Keratinocyte (primary cell): ENCODE measurements around the gene LRCH3. TPM values are rescaled to one million over a fixed set of nuclear protein-coding genes. Genes with fewer than 3 reads are reported as not detected.
A peak's percentile ranks its signal among the peaks of the same experiment; 100 is the strongest.

Experiments used
- DNase-seq: peaks from one replicate; pipeline ENCODE4 v3.0.0-alpha.2; 2011; ENCODE audit warnings: low read depth, missing footprints, low spot score
- FAIRE-seq: peaks from 2 replicates; lab custom pipeline; 2011; peaks lifted over from hg19 to GRCh38; lab: Jason Lieb, UNC
- H2AFZ ChIP-seq: 2 replicates; pipeline ENCODE4 v1.6.0; 2012; ENCODE audit warnings: low read length, control low read depth, inconsistent platforms; ENCODE audit not compliant: control insufficient read depth
- H3K27ac ChIP-seq: 2 replicates; pipeline ENCODE4 v1.5.1; 2011; ENCODE audit warnings: low read length; ENCODE audit not compliant: control insufficient read depth, insufficient read depth
- H3K27me3 ChIP-seq: 3 replicates; pipeline ENCODE4 v1.6.0; 2011; ENCODE audit warnings: low read length; ENCODE audit not compliant: control insufficient read depth, insufficient read depth; ENCODE audit errors: extremely low read depth
- H3K36me3 ChIP-seq, 2 experiments: 2 replicates in 1 of 2; 3 replicates in 1 of 2; pipeline ENCODE4 v1.5.1; 2011; ENCODE audit warnings: low read length in 2 of 2, mild to moderate bottlenecking in 1 of 2; ENCODE audit not compliant: control insufficient read depth in 2 of 2, insufficient read depth in 2 of 2; ENCODE audit errors: extremely low read depth in 1 of 2
- H3K4me1 ChIP-seq: 3 replicates; pipeline ENCODE4 v1.5.1; 2011; ENCODE audit warnings: low read length; ENCODE audit not compliant: control insufficient read depth, insufficient read depth; ENCODE audit errors: extremely low read depth
- H3K4me2 ChIP-seq: 3 replicates; pipeline ENCODE4 v1.6.0; 2011; ENCODE audit warnings: low read depth, low read length; ENCODE audit not compliant: control insufficient read depth, insufficient read depth; ENCODE audit errors: extremely low read depth
- H3K4me3 ChIP-seq, 3 experiments: fragments of 200-600 bp in 1 of 3; sonication (generic) in 1 of 3; 2 replicates in 2 of 3; 3 replicates in 1 of 3; pipeline ENCODE4 v1.5.1; 2011 to 2016; ENCODE audit warnings: low read length in 3 of 3, mild to moderate bottlenecking in 3 of 3, control low read depth in 2 of 3, inconsistent platforms in 1 of 3, low read depth in 1 of 3, mixed read lengths in 1 of 3, mixed run types in 1 of 3, moderate library complexity in 1 of 3; ENCODE audit not compliant: control insufficient read depth in 2 of 3, insufficient read depth in 2 of 3; ENCODE audit errors: extremely low read depth in 1 of 3
- H3K79me2 ChIP-seq: 2 replicates; pipeline ENCODE4 v1.6.0; 2012; ENCODE audit warnings: low read length; ENCODE audit not compliant: control insufficient read depth, insufficient read depth
- H3K9ac ChIP-seq: 3 replicates; pipeline ENCODE4 v1.6.0; 2011; ENCODE audit warnings: low read length; ENCODE audit not compliant: control insufficient read depth, insufficient read depth; ENCODE audit errors: extremely low read depth
- H3K9me1 ChIP-seq: 3 replicates; pipeline ENCODE4 v1.6.0; 2011; ENCODE audit warnings: low read length; ENCODE audit not compliant: control insufficient read depth, insufficient read depth; ENCODE audit errors: extremely low read depth
- H3K9me3 ChIP-seq: 2 replicates; pipeline ENCODE4 v1.5.1; 2012; ENCODE audit warnings: low read depth, low read length; ENCODE audit not compliant: control insufficient read depth
- H4K20me1 ChIP-seq: 3 replicates; pipeline ENCODE4 v1.6.0; 2011; ENCODE audit warnings: low read length; ENCODE audit not compliant: control insufficient read depth, insufficient read depth; ENCODE audit errors: extremely low read depth
- CTCF ChIP-seq, 3 experiments: IDR thresholded peaks in 1 of 3; conservative IDR thresholded peaks in 1 of 3; optimal IDR thresholded peaks in 1 of 3; 2 replicates in 2 of 3; 3 replicates in 1 of 3; pipeline versions ENCODE3 to v1.5.1; 2011; ENCODE audit warnings: low read length in 3 of 3, mild to moderate bottlenecking in 3 of 3, moderate library complexity in 2 of 3, control low read depth in 1 of 3, inconsistent platforms in 1 of 3; ENCODE audit not compliant: insufficient read depth in 2 of 3; ENCODE audit errors: extremely low read depth in 1 of 3
- EZH2 ChIP-seq: IDR thresholded peaks from one replicate; pipeline ENCODE4 v1.6.1; 2012; ENCODE audit warnings: inconsistent platforms, mild to moderate bottlenecking, low read length, moderate library complexity
- dilution Hi-C: fragments of 300-500 bp; cut with MboI; formaldehyde crosslinking; loops from one replicate; pipeline ENCODE4 v1.7.0; 2020; ENCODE audit warnings: low sequenced_read_pairs; ENCODE audit not compliant: extremely low pct_ligation_motif_present
- polyA plus RNA-seq, 5 experiments: library from polyadenylated mRNA; depleted of rRNA in 3 of 5; stranded (reverse) in 3 of 5; stranded (forward) in 1 of 5; unstranded in 1 of 5; fragments of >200 nt; gene quantifications; 1 replicate in 1 of 5; 2 replicates in 3 of 5; 3 replicates in 1 of 5; pipeline versions ENCODE4 v1.2.1 to v1.2.3, GENCODE V29; 2011 to 2012; ENCODE audit warnings: missing spikeins in 2 of 5, low read depth in 1 of 5, low replicate concordance in 1 of 5

LRCH3 gene
- polyA plus RNA-seq, 1 donor (not counting 4 experiments of a cell fraction or from before 2014, with no cell fraction given) = 50.2 TPM

GRCh38 chr3:197901626-197902025, 110.6 kb downstream of the LRCH3 start:
- no peaks in the 10 kb centered on the region for H3K9me1 ChIP-seq
- H3K4me3 ChIP-seq = no peak overlapping the region
- no peak for TF ChIP-seq CTCF (optimal IDR thresholded peaks at IDR 0.05 in 1 of 3, IDR thresholded peaks at IDR 0.05 in 1 of 3, conservative IDR thresholded peaks at IDR 0.05 in 1 of 3; ENCODE audit: extremely low read depth in 1 of 3, insufficient read depth in 2 of 3, low read length in 3 of 3)
- no peak for TF ChIP-seq EZH2
- DNase-seq (no peak), FAIRE-seq (no peak)
- H3K27me3 ChIP-seq = no peaks in the 10 kb centered on the region
- H4K20me1 ChIP-seq = no peaks in the 10 kb centered on the region
- no peak overlapping the region for H2AFZ ChIP-seq
- H3K9ac ChIP-seq = no peak overlapping the region
- no peak overlapping the region for H3K4me2 ChIP-seq
- no peak overlapping the region for H3K27ac ChIP-seq
- H3K36me3 ChIP-seq = no peaks in the 10 kb centered on the region
- H3K4me1 ChIP-seq = peaks cover 12% of the 10 kb centered on the region
- H3K9me3 ChIP-seq = no peaks in the 10 kb centered on the region
- H3K79me2 ChIP-seq = no peaks in the 10 kb centered on the region
- dilution Hi-C loops = no loop called here

- no peaks in the 10 kb centered on the region for H3K9me1 ChIP-seq
- peak; percentile 89 to 99 (median 92) for TF ChIP-seq CTCF (optimal IDR thresholded peaks at IDR 0.05 in 1 of 3, IDR thresholded peaks at IDR 0.05 in 1 of 3, conservative IDR thresholded peaks at IDR 0.05 in 1 of 3; ENCODE audit: extremely low read depth in 1 of 3, insufficient read depth in 2 of 3, low read length in 3 of 3)
- no peak for TF ChIP-seq EZH2
- H3K27ac ChIP-seq = peak overlapping the region; percentile 7
- H3K79me2 ChIP-seq = no peaks in the 10 kb centered on the region
- no peak overlapping the region for H3K4me3 ChIP-seq
- H3K9me3 ChIP-seq = no peaks in the 10 kb centered on the region
- H3K9ac ChIP-seq = no peak overlapping the region
- dilution Hi-C loops = no loop called here
- no peaks in the 10 kb centered on the region for H3K36me3 ChIP-seq
- peak overlapping the region; percentile 54 for H3K4me2 ChIP-seq
- H4K20me1 ChIP-seq = no peaks in the 10 kb centered on the region
- H3K4me1 ChIP-seq = peaks cover 12% of the 10 kb centered on the region
- no peak for FAIRE-seq
- DNase-seq = peak; percentile 78
- no peaks in the 10 kb centered on the region for H3K27me3 ChIP-seq
- H2AFZ ChIP-seq = no peak overlapping the region
These were observed 115.2 kb downstream of the LRCH3 start for GRCh38 chr3:197906023-197906849.
